SIG-M5 (cell line): ENCODE results near the gene CENPQ.

ENCODE experiments used
- DNase-seq: peaks from one replicate; lab custom pipeline; 2025; lab: John Stamatoyannopoulos, UW

Gene CENPQ

DNA sequence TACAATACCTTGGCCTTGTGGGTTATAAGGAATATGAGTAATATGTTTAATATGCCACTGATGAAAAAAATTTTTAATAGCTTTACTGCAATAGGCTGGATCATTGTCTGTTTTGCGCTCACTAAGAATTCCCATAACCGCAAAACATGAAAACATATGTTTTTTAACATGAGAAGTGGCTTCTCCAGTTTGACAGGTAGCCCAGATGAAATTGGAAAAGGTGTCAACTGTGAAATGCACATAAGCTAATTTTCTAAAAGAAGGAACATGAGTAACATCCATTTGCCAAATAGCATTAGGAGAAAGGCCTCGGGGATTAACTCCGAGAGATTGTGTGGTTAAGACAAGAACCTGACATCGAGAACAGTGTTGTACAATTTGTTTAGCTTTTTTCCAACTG is 41.5 kb downstream of the CENPQ start:
- no peak for DNase-seq

DNA sequence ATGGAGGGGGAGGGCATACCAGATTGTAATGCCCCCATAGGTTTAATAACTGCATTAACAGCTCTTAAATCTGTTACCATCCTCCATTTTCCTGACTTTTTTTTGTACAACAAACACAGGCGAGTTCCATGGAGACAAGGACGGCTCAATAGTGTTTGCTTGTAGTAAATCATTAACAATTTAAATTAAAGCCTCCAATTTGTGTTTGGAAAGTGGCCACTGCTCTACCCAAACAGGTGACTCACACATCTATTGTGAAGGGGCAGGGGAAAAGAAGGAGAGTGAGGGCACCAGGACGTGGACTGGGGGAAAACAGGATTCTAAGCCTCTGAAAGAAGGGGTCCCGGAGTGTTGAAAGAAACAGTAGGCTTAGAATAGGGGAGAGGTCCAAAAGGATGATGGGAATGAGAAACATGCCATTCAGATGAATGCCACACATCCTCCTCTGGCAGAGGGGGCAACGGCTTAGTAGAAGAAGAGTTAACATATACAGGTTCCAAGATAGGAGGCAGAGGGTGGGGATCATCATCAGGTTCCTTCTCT is 43.5 kb downstream of the CENPQ start:
- DNase-seq, result no peak

DNA sequence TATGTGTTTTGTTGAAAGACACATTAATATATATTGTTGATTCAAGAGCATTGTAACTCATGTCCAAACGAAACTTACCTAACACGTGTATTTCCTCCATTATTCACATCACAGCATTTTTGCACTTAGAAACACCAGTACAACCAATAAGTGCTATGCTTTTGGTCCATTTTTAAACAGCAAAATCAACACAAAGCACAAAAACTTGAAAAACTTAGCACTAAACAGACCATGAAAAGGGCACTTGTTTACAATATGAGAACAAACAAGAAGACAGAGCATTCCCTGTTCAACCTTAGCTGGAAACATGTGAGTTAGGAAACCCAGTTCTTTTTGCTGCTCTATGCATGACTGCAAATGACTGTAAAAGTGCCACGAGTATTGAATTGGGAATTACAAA is 46.2 kb downstream of the CENPQ start:
- no peak for DNase-seq

DNA sequence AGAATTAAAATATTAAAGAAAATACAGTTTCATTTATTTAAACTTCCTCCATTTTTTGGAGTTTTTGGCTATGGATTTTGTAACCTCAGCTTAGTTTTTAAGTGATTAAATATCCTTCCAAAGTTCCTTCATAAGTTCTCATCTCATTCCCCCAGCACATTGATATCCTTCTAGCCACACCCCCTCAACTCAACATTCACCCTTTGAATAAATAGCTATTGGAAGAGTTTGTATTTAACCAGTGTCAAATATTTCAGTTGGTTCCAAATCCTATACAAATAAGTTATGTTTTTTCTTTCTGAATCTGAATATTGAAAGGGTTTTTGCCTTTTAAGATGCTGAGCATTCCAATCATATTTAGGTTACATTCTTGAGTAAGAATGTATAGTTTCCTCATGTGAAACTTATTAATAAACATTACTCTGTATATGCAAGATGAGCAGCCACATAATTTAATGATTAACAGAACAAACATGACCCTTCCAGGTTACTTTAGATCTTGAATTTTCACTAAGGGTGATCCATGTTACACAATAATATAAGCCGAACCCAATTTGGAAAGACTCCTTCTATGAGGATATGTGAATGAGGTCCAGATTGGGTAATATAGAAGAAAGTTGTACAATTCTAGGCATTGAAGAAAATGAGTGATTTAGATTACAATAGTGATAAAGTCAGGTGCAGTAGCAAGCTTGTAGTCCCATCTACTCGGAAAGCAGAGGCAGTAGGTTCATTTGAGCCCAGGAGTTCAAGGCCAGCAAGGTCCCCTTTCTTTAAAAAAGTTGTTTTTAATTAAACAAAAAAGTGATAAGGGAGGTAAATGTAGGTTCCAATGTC is 50.2 kb downstream of the CENPQ start:
- DNase-seq, result no peak

DNA sequence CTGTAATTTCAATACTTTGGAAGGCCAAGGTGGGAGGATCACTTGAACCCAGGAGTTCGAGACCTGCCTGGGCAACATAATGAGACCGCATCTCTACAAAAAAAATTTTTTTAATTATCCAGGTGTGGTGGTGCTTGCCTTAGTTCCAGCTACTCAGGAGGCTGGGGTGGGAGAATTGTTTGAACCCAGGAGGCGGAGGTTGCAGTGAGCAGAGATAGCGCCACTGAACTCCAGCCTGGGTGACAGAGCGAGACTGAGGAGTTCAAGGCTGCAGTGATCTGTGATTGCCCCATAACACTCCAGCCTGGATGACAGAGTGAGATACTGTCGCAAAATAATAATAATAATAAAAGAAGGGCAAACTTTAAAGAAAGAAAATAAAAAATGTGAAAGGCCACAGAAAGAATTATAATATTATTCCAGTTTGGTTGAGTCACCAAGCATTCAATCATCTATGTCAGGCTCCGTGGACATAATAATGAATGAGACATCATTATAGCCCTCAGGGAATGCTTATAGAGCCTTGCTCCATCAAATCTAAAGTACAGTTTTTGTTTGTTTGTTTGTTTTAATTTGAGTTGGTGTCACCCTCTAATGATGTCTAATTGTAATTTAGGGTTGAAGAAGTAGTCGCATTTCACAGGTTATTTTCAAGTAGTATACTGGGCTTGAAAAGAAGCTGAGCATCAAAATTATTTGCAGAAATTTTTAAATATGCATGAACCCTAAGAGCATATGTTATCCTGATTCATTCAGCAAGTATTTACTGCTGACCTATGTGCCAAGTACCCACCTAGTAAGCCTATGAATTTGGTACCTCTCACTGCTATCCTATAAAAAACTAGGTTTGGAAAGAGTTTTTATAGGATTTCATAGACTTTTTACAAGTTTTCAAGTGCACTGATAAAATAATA is 51.7 kb downstream of the CENPQ start:
- DNase-seq, result no peak

DNA sequence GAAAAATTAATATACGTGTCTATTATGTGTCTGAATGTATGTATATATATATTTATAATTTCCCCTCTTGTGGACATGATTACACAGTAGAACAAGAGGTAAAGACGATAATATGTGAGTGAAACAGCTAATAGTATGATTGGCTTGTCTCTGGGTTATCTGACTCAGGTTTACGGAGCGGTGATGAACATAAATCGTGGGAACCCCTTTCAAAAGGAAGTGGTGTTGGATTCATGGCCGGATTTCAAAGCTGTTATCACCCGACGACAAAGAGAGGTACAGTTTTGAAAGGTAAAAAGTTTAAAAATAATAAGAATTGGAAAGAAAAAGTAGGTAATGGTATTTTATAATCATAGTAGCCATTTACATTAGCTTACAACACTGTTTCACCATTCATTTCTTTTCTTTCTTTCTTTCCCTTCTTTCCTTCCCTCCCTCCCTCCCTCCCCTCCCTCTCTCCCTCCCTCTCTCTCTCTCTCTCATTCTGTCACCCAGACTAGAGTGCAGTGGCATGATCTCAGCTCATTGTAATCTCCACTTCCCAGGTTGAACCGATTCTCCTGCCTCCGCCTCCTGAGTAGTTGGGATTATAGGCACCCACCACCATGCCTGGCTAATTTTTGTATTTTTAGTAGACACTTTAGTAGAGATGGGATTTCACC is 52.4 kb downstream of the CENPQ start:
- DNase-seq, result no peak

DNA sequence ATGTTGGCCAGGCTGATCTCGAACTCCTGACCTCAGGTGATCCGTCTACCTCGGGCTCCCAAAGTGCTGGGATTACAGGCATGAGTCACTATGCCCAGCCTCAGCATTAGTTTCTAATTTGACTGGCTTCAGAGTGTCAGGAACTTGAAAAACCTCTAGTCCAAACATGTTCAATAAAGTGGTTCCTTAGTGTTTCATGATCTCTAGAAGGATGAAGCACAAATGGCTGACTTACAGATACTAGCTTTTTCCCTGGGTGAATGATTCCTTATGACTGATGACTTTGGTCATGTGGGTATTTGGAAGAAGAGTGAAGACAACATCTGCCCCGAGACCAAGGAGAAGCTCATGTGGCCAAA is 53.0 kb downstream of the CENPQ start:
- no peak for DNase-seq

DNA sequence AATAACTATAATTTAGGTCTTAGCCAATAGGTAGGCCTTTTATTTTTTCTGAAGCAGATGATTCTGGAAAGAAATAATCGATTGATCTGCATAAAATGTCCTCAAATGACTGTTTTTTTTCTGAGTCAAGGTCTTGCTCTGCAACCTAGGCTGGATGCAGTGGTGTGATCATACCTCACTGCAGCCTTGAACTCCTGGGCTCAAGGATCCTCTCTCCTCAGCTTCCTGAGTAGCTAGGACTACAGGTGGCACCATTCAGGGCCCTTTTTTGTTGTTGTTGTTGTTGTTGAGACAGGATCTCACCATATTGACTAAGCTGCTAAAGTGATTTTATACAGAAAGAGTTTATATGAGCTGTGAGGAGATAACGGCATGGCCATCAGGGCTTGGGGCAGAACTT is 54.7 kb downstream of the CENPQ start:
- no peak for DNase-seq

DNA sequence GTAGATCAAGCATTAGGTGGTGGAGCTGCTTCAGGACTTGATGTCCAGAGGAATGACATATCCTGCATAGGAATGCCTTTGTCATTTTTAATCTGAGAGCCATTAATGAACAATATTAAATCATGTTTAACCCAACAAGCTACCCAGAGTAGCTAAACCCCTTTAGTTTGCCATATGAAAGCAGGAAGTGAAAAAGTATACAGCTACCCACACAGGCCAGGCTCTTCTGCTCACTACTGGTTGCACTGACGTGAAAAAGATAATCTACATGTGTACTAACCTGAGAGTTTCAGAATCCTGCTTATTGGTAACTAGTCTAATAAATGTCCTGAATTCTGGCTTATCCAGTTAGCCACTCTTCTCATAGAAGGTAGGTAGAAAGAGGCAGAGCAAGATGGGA is 56.5 kb downstream of the CENPQ start:
- DNase-seq, result no peak

DNA sequence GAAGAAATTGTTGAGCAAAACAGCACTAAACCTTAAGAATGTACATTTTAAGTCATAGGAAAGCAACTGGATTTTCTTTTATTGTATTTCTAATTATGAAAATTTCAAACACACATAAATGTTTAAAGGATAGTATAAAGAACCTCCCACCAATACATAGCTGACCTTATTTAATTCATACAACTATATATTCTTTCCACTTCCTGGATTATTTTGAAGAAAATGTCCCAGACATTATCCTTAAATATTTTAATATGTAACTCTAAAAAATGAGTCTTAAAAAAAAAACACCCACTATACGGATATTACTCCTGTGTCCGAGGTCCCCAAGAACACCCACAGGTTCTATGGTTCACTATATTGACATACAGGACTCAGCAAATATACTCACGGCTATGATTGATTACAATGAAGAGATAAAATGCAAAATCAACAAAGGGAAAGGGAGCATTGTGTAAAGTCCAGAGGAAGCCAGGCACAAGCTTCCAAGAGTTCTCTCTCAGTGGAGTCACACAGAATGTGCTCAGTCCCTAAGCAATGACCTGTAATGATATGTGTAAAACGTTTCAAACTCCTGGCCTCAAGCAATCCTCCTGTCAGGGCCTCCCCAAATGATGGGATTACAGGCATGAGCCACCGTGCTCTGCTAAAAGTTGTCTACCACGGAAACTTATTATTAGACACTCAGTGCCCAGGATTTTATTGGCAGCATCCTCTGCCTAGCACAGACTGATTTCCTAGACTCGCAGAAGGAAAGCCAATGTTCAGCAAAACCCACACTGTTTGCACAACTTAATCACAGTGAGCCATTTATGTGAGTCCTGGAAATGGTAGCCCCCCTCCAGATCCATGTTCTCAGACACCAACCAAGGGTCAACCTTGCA is 59.8 kb downstream of the CENPQ start:
- no peak for DNase-seq

DNA sequence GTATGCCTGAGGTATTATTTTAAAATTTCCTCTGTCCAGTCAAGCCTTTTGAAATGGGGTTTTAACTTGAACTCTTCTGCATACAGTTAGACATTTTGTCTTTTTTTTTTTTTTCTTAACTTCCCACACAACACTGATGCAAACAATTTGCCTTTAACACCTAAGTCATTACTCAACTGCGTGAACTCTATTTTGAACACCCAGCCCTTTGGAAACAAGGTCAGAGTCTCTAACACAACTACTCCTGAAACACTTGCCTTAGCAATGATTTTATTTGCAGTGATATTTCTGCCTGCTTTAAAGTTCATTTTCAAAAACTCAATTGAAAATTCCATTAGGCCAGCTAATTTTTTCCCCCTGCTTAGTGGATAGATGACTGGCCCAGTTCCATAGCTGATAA is 60.7 kb downstream of the CENPQ start:
- DNase-seq, result no peak

DNA sequence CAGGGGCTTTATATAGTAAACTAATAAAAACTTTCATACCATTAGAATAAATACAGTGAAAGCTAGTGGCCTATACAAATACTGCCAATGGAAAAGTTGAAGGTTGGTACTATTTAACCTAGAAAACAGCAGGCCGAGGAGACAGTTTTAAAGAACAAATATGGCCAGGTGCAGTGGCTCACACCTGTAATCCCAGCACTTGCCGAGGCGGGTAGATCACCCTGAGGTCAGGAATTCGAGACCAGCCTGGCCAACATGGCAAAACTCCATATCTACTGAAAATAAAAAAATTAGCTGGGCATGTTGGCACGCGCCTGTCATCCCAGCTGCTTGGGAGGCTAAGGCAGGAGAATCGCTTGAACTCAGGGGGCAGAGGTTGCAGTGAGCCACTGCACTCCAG is 61.4 kb downstream of the CENPQ start:
- DNase-seq, result no peak

DNA sequence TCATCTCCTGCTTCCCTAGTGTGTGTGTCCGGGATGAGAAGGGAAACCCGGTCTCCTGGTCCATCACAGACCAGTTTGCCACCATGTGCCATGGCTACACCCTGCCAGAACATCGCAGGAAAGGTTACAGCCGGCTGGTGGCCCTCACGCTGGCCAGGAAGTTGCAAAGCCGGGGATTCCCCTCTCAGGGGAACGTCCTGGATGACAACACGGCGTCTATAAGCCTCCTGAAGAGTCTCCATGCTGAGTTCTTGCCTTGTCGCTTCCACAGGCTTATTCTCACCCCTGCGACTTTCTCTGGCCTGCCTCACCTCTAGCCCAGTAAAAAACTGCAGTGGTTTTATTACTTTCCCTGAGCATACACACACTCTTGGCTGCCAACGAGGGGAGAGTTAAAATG is 63.4 kb downstream of the CENPQ start:
- DNase-seq, result no peak

DNA sequence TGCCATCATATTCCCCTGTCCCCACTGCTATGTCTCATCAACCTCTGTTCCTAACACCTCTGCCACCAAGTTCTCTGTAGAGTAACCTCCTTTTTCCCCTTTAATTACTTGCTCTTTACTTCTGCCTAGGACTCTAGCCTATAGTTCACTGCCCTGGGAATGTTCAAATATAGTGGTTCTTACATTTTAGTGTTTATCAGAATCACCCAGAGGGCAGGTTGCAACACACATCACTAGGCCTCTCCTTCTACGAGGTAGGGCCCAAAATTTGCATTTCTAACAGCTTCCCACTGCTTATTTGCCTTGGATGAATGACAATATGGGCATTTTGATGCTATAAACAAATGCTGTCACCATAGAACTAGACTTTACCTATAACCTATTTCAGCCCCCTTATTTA is 64.2 kb downstream of the CENPQ start:
- no peak for DNase-seq

DNA sequence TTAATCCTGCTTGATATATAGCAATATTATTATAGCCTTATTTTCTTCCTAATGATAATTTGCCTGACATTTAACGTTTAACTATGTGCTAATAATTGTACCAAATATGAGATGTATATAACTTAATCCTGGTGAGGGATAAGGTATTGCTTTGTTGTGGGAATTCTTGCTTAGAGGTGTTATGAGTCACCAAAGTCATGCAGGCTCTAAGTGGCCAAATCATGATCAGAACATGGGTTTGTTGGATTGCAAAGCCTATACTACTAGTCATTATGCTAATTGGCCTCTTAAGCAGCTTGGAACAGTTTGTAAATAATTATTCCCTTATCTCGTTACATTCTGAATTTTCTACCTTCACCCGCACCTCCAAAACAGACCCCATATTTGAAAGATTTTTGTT is 65.4 kb downstream of the CENPQ start:
- no peak for DNase-seq

DNA sequence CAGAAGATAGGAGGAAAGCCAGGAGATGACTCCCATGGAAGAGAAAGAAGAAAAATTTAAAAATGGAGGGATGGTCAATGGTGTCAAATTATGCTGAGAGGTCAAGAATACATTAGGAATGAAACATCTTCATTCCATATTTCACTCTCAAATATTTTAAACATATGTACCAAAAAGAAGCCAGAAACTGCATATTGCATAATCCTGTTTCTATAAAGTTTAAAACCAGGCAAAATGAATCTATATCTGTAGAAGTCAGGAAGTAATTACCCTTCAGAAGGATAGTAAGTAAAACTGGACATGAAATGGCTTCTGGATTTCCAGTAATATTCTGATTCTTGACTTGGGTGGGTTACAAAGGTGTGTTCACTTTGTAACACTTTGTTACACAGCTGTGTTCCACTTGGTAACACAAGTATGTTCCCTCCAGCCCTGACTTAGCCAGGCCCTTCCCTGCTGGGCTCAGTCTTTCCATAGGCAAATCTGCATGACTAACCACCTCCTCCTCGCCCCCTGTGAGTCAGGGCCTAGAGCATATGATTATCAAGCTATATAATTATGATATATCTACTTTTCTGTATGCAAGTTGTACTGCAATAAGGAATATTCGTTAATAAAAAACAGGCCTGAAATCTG is 67.1 kb downstream of the CENPQ start:
- no peak for DNase-seq

DNA sequence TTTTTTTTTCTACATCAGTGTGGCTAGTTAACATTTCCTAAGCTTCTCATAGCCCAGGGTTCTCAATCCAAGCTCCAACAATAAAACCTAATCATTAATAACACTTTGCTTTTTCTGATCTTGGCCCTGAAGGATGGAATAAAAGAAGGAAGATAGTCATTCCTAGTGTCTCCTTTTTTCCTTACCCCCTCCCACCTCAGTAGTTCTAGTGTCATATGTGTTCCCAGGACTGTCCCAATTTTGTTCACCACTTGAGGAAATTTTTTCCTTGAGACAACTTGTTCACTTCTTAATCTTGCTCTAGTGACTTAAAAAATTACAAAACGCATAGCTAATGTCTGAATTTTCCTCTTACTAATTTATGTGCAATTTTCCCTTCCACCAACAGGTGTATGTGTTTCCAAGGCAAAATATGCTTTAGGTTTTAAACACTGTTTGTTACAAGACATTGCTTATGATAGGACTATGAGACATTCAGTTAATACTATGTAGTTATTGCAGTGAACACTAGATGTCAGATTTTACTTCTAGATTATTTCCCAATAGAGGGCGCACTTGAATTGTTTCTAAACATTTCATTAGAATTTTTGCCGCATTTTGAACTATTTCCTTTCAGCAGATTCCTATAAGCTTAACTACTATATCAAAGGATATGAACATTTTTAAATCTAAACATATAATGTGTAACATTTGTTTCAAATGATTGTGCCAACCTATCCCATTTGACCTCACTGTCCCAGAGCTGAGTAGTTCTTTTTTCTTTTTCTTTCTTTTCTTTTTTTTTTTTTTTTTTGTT is 68.8 kb downstream of the CENPQ start:
- DNase-seq, result no peak

DNA sequence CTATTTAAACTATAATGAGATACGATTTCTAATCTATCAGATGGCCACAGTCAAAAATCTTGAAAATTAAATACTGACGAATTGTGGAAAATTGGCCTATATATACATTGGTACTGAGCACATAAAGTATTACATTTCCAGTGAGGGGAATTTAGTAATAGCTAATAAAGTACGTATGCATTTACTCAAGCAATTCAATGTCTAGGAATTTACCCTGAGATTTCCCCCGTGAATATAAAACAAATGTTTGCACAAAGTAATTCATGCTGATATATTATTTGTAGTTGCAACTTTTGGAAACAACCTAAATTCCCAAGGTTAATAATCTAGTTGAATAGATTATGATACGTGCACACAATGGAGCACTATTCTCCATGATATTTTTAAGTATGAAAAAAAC is 72.6 kb downstream of the CENPQ start:
- no peak for DNase-seq

DNA sequence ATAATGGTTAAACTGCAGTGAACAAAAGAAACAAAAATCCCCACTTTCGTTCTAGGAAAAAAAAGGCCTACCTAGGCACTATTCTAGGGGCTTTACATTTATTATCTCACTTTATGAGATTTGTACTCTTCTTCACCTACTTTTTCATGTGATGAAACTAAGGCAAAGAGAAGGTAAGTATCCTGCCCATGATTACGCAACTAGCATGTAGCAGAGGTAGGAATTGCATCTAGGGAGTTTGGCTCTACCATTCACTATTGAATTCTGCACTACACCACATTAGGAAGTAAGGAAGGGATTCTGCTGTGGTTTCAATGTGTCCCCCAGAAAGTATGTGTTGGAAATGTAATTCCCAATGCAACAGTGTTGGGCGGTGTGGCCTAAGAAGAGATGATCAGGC is 75.9 kb downstream of the CENPQ start:
- no peak for DNase-seq

DNA sequence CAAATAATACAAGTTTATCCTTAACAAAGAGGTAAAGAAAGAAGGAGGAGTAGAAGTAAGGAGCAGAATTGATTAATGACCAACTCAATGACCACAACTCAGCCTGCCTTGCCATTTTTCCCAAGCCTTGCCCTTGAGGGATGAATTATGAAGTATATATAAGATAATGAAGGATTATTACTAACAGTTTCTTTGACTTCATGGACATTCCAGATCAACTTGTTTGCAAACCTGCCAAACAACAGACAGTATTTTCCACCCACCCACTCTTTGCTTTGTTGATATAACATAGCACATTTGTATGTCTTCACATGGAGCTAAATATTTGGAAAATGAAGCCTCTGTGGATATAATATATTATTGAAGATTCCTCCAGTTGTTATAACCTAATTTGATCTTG is 77.4 kb downstream of the CENPQ start:
- DNase-seq, result no peak
